Measurements from ENCODE around the gene TSKU.
A peak's percentile ranks its signal among the peaks of the same experiment; 100 is the strongest.
"Not testable (repeated sequence)": the region's sequence is repeated elsewhere in the genome, so short reads cannot be mapped to it uniquely, and the experiment has no call there.

Gene TSKU

DNA sequence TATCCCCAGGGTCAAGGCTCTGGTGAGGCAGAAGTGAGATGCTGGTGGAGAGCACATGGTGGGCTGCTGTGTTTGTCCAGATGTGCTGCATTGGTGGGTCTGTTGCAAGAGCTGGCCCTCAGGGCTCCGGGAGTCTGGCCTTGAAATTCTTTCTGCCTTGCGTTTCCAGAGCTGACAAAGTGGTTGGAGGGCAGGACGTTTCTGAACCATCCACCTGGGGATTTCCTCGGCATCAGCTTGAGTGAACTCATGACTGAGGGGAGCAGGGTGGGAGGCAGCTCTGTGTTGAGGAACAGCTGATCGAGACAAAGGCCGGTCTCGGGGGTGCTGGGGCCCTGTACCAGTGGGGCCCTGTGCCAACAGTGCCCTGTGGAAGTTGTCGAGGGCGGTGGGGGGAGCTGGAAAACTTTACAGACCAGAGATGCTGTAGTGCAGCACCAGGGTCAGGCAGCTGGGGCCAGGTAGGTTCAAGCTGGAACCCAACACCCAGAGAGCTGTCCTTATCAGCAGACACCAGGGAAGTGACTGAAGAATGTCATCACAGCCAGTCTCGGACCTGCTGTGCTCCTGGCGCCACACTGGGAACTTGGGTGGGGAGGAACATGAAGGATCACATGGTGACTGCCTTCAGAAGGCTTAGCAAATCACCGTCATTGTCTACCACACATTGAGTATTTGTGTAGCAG lies 4.9 kb downstream of the TSKU start:
- TF ChIP-seq, protein P1, sequence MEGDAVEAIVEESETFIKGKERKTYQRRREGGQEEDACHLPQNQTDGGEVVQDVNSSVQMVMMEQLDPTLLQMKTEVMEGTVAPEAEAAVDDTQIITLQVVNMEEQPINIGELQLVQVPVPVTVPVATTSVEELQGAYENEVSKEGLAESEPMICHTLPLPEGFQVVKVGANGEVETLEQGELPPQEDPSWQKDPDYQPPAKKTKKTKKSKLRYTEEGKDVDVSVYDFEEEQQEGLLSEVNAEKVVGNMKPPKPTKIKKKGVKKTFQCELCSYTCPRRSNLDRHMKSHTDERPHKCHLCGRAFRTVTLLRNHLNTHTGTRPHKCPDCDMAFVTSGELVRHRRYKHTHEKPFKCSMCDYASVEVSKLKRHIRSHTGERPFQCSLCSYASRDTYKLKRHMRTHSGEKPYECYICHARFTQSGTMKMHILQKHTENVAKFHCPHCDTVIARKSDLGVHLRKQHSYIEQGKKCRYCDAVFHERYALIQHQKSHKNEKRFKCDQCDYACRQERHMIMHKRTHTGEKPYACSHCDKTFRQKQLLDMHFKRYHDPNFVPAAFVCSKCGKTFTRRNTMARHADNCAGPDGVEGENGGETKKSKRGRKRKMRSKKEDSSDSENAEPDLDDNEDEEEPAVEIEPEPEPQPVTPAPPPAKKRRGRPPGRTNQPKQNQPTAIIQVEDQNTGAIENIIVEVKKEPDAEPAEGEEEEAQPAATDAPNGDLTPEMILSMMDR (IDR thresholded peaks at IDR 0.05; ENCODE audit: low read depth, low read length) = no peak
- no peak overlapping the region for H3K4me3 ChIP-seq (replicated peaks in 1 of 2; ENCODE audit: low read depth in 2 of 2, low read length in 2 of 2)
- DNase-seq (ENCODE audit: low read depth in 2 of 2) = peak; percentile 38 to 65

DNA sequence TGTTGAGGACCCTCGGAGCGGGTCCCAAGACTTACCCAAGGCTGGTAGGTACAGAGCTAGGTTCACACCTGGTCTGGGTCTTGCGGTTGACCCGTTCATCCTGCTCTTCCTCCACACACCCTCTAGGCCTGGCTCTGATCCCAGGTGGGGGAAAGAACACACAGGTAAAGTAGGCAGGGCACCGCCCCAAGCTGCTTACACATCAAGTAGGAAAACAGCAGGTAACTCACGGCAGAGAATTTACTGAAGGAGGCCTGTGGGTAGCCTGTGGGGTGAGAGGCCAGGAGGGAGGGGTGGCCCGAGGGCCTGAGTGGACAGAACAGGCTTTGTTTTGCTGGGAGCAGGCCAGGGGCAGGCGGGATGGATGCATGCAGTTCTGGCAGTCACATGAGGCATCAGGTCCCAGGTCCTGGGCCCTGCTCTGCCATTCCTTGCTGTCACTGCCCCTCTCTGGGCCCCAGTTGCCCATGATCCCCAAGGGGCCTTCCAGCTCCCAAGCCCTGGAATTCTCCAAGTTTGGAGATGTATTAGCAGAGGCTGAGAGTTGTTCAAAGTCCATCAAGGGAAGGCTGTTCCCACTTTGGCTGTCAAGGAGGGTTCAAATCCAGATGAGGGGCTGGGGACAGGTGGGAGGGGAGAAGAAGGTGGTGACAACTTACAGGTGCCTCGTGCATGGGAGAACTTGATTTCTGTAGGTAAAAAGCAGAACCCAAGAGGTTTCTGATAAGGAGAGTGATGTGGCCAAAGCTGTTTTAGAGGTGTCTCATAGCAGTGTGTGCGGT lies 5.7 kb downstream of the TSKU start:
- TF ChIP-seq, protein P1 (IDR thresholded peaks at IDR 0.05; ENCODE audit: low read depth, low read length) = no peak
- DNase-seq (ENCODE audit: low read depth in 2 of 2) = no peak
- H3K4me3 ChIP-seq (replicated peaks in 1 of 2; ENCODE audit: low read depth in 2 of 2, low read length in 2 of 2) = no peak overlapping the region

DNA sequence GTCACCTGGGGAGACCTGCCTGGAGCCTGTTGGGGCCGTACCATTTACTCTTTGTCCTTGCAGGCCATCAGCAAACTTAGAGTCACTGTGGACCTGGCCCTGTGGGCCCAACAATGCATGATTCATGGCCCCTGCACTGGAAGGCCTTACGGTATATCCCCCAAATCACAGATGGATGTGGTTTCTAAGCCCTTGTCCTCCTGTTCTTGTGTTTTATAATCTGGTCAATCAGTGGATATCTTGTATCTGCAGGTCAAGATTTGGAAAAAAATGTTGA lies 6.2 kb downstream of the TSKU start:
- no peak overlapping the region for H3K4me3 ChIP-seq (replicated peaks in 1 of 2; ENCODE audit: low read depth in 2 of 2, low read length in 2 of 2)
- TF ChIP-seq, protein P1 (IDR thresholded peaks at IDR 0.05; ENCODE audit: low read depth, low read length) = no peak
- no peak for DNase-seq (ENCODE audit: low read depth in 2 of 2)

DNA sequence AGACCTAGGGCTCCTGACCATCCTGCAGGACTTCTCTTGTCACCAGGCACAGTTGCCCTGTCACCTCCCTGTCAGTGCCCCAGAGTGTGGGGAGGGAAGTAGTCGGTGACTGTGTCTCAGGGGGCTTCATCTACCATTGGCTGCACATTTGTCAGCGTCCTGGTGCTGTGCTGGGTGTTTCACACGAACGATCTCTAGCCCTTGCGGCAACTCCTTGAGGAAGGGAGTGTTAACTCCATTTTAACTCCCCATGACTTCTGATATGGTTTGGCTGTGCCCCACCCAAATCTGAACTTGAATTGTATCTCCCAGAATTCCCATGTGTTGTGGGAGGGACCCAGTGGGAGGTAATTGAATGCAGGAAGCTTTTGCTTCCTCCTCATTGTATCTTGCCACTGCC lies 7.1 kb downstream of the TSKU start:
- no peak overlapping the region for H3K4me3 ChIP-seq (replicated peaks in 1 of 2; ENCODE audit: low read depth in 2 of 2, low read length in 2 of 2)
- no peak for DNase-seq (ENCODE audit: low read depth in 2 of 2)
- TF ChIP-seq, protein P1 (IDR thresholded peaks at IDR 0.05; ENCODE audit: low read depth, low read length) = no peak

DNA sequence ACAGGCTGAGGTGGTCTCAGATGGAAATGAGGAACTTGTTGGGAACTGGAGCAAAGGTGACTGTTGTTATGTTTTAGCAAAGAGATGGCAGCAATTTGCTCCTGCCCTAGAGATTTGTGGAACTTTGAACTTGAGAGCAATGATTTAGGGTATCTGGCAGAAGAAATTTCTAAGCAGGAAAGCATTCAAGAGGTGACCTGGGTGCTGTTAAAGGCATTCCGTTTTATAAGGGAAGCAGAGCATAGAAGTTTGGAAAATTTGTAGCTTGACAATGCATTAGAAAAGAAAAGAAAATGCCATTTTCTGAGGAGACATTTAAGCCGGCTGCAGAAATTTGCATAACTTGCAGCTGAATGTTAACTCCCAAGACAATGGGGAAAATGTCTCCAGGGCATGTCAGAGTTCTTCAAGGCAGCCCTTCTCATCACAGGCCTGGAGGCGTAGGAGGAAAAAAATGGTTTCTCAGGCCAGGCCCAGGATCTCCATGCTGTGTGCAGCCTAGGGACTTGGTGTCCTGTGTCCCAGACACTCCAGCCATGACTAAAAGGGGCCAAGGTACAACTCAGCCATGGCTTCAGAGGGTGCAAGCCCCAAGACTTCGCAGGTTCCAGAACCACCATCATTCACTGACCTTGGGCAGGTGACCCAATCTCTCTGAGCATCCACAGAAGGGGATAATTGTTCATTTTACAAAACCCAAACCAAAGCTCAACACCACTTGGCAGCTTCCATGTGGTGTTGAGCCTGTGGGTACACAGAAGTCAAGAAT lies 8.0 kb downstream of the TSKU start:
- not testable (repeated sequence) for DNase-seq (ENCODE audit: low read depth in 2 of 2); H3K4me3 ChIP-seq (replicated peaks in 1 of 2; ENCODE audit: low read depth in 2 of 2, low read length in 2 of 2)

DNA sequence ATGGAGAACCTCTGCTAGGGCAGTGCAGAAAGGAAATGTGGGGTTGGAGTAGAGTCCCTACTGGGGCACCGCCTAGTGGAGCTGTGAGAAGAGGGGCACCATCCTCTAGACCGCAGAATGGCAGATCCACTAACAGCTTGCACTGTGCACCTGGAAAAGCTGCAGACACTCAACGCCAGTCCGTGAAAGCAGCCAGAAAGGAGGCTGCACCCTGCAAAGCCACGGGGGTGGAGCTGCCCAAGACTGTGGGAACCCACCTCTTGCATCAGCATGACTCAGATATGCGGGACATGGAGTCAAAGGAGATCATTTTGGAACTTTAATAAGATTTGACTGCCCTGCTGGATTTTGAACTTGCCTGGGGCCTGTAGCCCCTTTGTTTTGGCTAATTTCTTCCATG lies 8.7 kb downstream of the TSKU start:
- no peak overlapping the region for H3K4me3 ChIP-seq (replicated peaks in 1 of 2; ENCODE audit: low read depth in 2 of 2, low read length in 2 of 2)
- DNase-seq (ENCODE audit: low read depth in 2 of 2) = peak; percentile 51 to 78
- TF ChIP-seq, protein P1 (IDR thresholded peaks at IDR 0.05; ENCODE audit: low read depth, low read length) = no peak

All from cardiac fibroblast (primary cell).